Neutrophil (primary cell): Measurements from ENCODE around the gene DENND1A.

Experiments used
- H3K27ac ChIP-seq: fragments of 200-600 bp; sonication (generic); 2 replicates; pipeline ENCODE4 v1.5.1; 2016; ENCODE audit warnings: mild to moderate bottlenecking, moderate library complexity
- H3K27me3 ChIP-seq: fragments of 200-600 bp; sonication (generic); 2 replicates; pipeline ENCODE4 v1.6.0; 2016; ENCODE audit warnings: mild to moderate bottlenecking
- H3K36me3 ChIP-seq: fragments of 200-600 bp; sonication (generic); 2 replicates; pipeline ENCODE4 v1.5.1; 2017
- H3K4me1 ChIP-seq, 2 experiments: fragments of 200-600 bp in 1 of 2; sonication (generic) in 1 of 2; 1 replicate in 1 of 2; 2 replicates in 1 of 2; pipeline versions ENCODE4 v1.5.1 to v1.6.1; 2013 to 2016; ENCODE audit warnings: low read depth in 1 of 2, low read length in 1 of 2, mild to moderate bottlenecking in 1 of 2, moderate library complexity in 1 of 2; ENCODE audit not compliant: control insufficient read depth in 1 of 2, insufficient read depth in 1 of 2
- H3K4me3 ChIP-seq, 2 experiments: fragments of 200-600 bp in 1 of 2; sonication (generic) in 1 of 2; 1 replicate in 1 of 2; 2 replicates in 1 of 2; pipeline ENCODE4 v1.5.1; 2013 to 2016; ENCODE audit warnings: low read depth in 1 of 2, low read length in 1 of 2, mild to moderate bottlenecking in 1 of 2, moderate library complexity in 1 of 2
- H3K9me3 ChIP-seq: fragments of 200-600 bp; sonication (generic); 2 replicates; pipeline ENCODE4 v1.5.1; 2016
- TF ChIP-seq, protein P1 (sequence below): fragments of 200-600 bp; sonication (generic); IDR thresholded peaks from 2 replicates; pipeline ENCODE4 v1.5.1; 2016; ENCODE audit warnings: antibody characterized with exemption

Gene DENND1A

DNA sequence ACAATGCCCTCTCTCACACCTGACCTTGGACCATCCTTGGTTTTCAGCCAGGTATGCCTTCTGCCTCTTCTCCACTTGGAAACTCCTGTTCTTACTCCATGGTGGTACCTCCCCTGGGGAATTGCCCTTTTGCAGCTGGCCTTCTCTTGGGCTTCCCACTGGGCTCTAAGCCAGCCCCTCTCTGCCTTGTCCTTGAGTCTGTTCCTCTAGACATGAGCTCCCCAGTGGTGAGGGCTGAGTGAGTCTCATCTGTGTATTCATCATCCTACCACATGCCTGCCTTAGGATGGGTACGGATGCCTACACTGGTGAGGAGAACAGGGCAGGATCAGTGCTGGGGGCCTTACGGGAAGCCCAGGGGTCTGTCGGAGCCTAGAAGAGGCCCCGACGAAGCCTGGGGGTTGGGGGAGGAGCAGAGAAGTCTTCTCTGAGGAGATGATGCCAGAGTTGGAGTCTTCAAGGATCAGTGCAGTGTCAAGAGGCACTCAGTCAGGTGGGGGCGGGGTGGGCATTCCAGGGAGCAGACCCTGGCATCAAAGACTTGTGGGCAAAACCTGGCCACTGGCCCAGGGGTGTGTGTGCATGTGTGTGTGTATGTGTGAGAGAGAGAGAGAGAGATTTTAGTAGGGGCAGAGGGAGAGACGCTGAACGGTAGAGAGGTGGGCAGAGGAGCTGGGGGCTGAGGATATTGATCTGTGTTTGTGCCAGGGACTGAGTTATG, 579.2 kb downstream of the DENND1A start:
- Histone ChIP-seq H3K9me3 (no peaks in the 10 kb centered on the region), H3K27ac (no peak overlapping the region), H3K36me3 (no peaks in the 10 kb centered on the region), H3K4me1 (no peaks in the 10 kb centered on the region), H3K4me3 (no peak overlapping the region), H3K27me3 (peaks cover 10% of the 10 kb centered on the region)
- TF ChIP-seq, protein P1, sequence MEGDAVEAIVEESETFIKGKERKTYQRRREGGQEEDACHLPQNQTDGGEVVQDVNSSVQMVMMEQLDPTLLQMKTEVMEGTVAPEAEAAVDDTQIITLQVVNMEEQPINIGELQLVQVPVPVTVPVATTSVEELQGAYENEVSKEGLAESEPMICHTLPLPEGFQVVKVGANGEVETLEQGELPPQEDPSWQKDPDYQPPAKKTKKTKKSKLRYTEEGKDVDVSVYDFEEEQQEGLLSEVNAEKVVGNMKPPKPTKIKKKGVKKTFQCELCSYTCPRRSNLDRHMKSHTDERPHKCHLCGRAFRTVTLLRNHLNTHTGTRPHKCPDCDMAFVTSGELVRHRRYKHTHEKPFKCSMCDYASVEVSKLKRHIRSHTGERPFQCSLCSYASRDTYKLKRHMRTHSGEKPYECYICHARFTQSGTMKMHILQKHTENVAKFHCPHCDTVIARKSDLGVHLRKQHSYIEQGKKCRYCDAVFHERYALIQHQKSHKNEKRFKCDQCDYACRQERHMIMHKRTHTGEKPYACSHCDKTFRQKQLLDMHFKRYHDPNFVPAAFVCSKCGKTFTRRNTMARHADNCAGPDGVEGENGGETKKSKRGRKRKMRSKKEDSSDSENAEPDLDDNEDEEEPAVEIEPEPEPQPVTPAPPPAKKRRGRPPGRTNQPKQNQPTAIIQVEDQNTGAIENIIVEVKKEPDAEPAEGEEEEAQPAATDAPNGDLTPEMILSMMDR: no peak

DNA sequence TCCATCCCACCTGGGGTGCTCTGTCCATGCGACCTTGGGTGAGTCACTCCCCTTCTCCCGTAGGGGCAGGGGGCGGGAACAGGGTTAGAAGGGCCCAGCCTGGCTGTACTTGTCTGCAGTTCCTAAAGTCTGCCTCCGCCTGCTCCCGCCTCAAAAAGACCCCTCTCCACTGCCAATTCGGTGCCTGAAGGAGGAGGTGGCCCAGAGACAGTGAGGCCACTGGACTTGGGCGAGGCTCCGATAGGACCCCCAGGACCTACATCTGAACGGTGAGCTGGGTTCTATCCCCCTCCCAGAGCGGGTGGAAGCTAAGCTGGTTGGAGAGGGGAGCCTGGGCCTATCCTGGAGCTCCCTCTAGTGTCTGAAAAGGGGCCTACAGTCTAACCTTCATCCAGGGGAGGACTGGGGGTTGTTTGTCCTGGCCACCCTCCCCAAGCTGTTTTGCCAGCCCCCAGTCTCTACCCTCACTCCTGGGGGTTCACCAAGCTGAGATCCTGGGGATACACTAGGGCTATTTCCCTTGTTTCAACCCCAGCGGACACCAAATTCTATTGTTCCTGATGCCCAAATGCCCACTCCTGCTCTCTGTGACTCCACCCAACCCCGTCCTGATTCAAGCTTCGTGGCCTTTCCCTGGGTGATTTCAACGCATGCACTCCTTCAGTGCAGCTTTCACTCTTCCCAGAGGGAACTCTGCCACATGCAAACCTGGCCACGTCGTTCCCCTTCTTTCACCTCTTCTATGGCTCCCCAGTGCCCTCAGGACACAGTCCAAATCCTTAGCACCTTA, 580.0 kb downstream of the DENND1A start:
- H3K36me3 ChIP-seq: no peaks in the 10 kb centered on the region
- no peak overlapping the region for H3K27ac ChIP-seq
- TF ChIP-seq, protein P1: peak; percentile 68
- peaks cover 10% of the 10 kb centered on the region for H3K27me3 ChIP-seq
- H3K4me3 ChIP-seq: no peak overlapping the region
- no peaks in the 10 kb centered on the region for H3K9me3 ChIP-seq
- no peaks in the 10 kb centered on the region for H3K4me1 ChIP-seq

DNA sequence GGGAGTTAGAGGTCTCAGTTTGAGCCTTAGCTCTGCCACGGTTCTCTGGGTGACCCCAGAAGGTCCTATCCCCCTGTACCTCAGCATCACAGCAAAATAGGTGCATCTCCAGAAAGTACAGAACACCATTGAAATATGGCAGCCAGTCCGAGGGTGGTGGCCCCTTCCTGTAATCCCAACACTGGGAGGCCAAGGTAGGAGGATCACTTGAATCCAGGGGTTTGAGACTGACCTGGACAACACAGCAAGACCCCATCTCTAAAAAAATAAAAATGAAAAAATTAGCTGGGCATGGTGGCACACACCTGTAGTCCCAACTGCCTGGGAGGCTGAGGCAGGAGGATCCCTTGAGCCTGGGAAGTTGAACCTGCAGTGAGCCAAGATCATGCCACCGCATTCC, 580.9 kb downstream of the DENND1A start:
- TF ChIP-seq, protein P1: no peak
- Histone ChIP-seq H3K4me1 (no peaks in the 10 kb centered on the region), H3K27ac (no peak overlapping the region), H3K9me3 (no peaks in the 10 kb centered on the region), H3K4me3 (no peak overlapping the region), H3K36me3 (no peaks in the 10 kb centered on the region), H3K27me3 (peaks cover 10% of the 10 kb centered on the region)

DNA sequence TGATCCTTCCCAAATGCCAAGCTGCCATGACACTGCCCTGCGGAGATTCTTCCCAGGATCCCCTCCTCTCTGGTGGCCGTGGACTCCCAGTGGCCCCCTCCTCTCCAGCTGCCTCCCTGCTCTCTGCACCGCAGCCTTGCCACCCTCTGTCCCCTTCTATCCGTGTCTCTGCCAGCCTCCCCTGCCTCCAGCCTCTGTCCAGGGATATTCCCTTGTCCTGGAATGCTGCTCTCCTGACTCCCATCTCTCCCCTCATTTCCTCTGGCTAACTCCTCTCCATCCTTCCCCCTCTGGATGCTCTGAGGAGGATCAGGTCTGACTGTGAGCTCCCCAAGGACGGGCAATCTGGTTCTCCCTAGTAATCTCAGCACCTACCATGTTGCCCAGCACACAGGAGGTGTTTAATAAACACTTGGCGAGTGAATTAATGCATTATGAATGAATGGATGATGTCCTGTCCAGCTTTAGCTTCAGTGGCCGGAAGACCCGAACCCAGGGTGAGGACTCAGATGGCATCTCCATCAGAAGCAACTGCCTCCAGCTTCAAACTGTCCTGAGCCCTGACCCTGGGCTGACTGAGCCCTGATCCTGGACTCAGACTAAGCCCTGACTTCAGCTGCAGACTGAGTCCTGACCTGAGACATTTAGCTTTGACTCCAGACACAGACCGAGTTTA, 581.5 kb downstream of the DENND1A start:
- Histone ChIP-seq H3K4me1 (no peaks in the 10 kb centered on the region), H3K9me3 (no peaks in the 10 kb centered on the region), H3K27me3 (peaks cover 10% of the 10 kb centered on the region), H3K27ac (no peak overlapping the region), H3K36me3 (no peaks in the 10 kb centered on the region), H3K4me3 (no peak overlapping the region)
- TF ChIP-seq, protein P1: no peak

DNA sequence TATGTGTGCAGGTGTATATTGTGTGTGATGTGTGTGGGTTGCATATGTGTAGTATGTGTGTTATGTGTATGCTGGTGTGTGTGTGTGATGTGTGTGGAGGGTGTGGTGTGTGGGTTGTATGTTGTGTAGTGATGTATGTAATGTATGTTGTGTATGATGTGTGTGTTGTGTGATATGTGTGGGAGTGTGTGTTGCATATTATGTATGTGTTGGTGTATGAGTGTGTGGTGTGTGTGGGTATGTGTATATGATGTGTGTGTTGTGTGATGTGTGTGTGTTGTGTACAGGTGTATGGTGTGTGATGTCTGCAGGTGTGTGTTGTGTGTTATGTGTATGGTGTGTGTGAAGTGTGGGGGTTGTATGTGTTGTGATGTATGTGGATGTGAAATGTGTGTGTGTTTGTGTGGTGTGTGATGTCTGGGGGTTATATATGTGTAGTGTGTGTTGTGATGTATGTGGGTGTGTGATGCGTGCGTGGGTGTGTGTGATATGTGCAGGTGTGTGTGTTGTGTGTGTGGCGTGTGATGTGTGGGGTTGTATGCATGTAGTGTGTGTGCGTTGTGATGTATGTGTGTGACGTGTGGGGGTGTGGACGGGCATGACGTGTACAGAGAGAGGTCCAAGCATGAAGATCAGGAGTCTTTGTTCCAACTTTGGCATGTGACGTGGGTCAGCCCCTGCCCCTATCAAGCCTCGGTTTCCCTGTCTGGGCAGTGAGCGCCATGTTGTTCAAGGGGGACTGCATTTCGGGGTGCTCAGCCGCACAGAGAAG, 582.5 kb downstream of the DENND1A start:
- Histone ChIP-seq H3K4me1 (no peaks in the 10 kb centered on the region), H3K4me3 (no peak overlapping the region), H3K36me3 (no peaks in the 10 kb centered on the region), H3K27me3 (peaks cover 5% of the 10 kb centered on the region), H3K27ac (no peak overlapping the region), H3K9me3 (no peaks in the 10 kb centered on the region)
- TF ChIP-seq, protein P1: no peak
